ENCODE results near the gene IFNK.
A peak's percentile ranks its signal among the peaks of the same experiment; 100 is the strongest.

IFNK gene

GRCh38 chr9:27514551-27514950 is 9.5 kb upstream of the IFNK start:
- DNase-seq: no peak

GRCh38 chr9:27518006-27518405 is 6.1 kb upstream of the IFNK start:
- no peak for DNase-seq

DNA sequence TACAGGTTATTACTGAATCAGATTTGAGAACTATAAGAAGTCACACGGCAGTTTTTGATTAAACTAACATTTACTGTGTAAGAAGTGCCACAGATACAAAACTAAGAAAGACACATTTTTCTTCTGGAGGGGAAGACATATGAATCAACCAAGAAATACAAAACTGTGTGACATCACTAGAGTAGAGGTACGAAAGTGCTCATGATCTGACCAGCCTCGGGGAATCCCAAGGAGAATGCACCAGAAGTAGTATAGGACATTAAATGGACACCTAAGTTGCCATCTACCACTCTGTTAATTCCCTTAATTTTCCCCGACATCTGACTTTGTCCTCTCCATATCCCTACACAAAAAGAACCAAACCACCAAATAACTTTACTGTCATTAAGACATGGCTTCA is 5.3 kb upstream of the IFNK start:
- DNase-seq: no peak

- no peak for DNase-seq
These were observed 4.3 kb upstream of the IFNK start for GRCh38 chr9:27519466-27520465.

GRCh38 chr9:27520986-27521385 is 3.1 kb upstream of the IFNK start:
- DNase-seq: no peak

GRCh38 chr9:27523141-27523540 is 949 bp upstream of the IFNK start:
- DNase-seq: no peak

GRCh38 chr9:27527702-27528075 is 3.6 kb downstream of the IFNK start:
- no peak for DNase-seq

- DNase-seq: peak; percentile 63
These were observed 4.2 kb downstream of the IFNK start for GRCh38 chr9:27528076-27528885.

DNA sequence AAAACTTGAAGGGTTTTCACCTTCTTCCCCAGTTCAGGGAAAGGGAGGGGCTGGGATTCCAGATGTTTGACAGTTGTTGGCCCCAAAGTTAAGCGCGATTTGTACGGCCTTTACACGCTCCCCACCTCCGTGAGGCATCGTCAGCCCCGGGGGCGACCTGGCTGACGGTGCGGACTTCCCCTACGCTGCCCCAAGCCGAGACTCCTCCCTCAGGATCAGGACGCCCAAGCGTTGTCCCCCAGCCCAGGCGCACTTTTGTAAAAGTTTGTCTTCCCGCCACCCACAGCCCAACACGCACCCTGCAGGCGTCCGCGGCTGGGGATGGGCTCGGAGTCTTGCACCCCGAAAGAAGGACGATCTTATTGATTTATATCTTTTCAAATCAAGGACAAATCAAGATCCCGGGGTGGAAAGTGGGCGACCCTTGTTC is 4.8 kb downstream of the IFNK start:
- peak; percentile 47 for DNase-seq

- DNase-seq: peak; percentile 68
These were observed 5.5 kb downstream of the IFNK start, which contains the start of gene MOB3B for GRCh38 chr9:27529316-27530278. Gene MOB3B, minus strand, starts transcription at chr9:27529814. Its CDS starts 74,264 bp downstream, at chr9:27455550.

DNA sequence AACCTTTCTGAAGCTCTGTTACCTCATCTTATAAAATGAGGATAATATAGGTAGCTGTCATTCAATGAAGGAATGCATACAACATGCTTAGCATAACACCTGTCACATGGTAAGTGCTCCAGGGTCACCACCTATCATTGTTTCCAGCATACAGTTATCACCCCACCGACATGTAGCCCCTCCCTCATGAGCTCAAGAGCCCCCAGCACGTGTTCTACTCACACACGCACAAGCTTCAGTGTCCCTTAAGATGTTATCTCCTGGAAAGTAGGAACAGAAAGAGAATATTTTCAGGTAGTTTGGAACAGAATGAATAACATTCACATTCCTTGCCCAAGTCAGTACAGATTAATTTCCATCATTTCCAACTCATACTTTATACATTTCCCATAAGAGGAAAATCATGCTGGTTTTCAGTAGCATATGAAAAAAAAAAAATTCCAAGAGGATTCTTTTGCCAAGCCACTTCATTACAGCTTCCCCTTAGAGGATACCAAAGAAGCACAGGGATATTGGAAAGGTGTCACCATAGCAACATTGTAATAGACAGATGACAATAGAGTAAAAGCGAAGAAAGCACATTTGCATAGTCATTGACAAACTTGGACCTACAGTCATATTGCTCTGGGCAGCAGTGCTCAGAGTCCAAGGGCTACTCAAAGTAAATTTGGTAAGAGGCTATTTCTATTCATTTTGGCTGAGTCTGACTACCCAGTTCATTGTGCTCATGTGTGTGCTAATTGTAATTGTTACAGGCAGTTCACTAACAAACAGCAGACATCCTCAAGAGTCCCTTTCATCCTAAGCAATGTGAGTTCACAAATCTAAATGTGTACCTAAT is 7.0 kb downstream of the IFNK start:
- no peak for DNase-seq

DNA sequence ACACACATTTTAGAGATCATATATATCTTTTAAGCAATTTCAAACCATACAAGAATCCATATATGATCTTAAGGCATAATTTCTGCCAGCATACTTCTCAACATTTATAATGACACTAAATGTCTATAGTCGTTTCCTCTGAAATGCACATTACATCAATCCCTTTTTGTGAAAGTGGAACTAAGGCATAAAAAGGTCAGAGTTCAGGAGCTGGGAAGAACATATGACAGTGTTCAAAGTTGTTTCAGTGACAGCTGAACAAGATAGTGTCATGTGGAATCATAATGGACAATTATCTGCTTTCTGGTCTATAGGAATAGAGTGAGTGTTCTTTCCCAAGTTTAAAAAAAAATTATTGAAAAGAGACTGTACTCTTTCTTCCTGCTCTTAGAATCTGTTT is 8.0 kb downstream of the IFNK start:
- no peak for DNase-seq

GRCh38 chr9:27533311-27533710 is 9.2 kb downstream of the IFNK start:
- no peak for DNase-seq

GRCh38 chr9:27534131-27534530 is 10.0 kb downstream of the IFNK start:
- DNase-seq: no peak

DNA sequence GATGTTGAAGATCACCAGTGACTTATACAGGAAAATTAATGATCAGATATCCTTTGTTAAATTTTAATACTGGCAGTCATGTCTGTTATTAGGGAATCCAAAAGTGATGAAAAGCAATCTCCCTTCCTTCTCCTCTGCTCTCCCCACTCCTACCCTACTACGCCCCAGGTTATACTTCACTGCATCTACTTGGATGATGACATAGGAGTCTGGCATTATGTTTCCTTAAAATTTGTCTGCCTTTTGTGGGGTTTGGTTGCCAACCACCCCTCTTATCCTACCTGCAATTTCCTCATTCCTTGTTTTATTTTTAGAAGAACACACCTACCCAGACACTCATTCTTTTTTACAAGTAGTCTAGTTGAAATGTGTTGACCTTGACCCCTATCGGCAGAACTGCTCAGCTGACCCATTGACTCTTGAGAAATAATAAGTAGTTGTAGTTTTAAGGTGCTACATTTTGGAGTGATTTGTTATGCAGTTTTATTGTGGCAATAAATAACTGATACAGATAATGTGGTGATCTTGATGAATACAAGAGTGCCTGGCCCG is 10.6 kb downstream of the IFNK start:
- DNase-seq: no peak

GRCh38 chr9:27535701-27536118 is 11.6 kb downstream of the IFNK start:
- peak; percentile 31 for DNase-seq

- no peak for DNase-seq
These were observed 12.1 kb downstream of the IFNK start for GRCh38 chr9:27536168-27536567.

GRCh38 chr9:27537027-27537435 is 12.9 kb downstream of the IFNK start:
- DNase-seq: no peak

- DNase-seq: no peak
These were observed 13.7 kb downstream of the IFNK start for GRCh38 chr9:27537756-27538155.

- no peak for DNase-seq
These were observed 14.6 kb downstream of the IFNK start for GRCh38 chr9:27538647-27539046.
